ENCODE measurements around the gene AHCY.

GRCh38 chr20:34295284-34295683 is 7.9 kb downstream of the AHCY start:
- TF ChIP-seq POLR2A (IDR thresholded peaks at IDR 0.05) (no peak), CTCF (IDR thresholded peaks at IDR 0.05) (no peak)

Measured in heart left ventricle (tissue), 13 donors.